Right lobe of liver (tissue), 6 donors: ENCODE data around the gene TF. TPM values are rescaled to one million over a fixed set of nuclear protein-coding genes. Genes with fewer than 3 reads are reported as not detected.

ENCODE experiments used
- ATAC-seq, 4 donors: fragments of 200-7000 bp; cut with Tn5 transposase; one replicate each; pipeline ENCODE4 v1.9.1; 2020; ENCODE audit warnings: mild to moderate bottlenecking in 4 of 4, moderate library complexity in 4 of 4
- DNase-seq, 3 donors: peaks; one replicate each; pipeline ENCODE4 v3.0.0-alpha.2; 2020
- H3K27ac ChIP-seq, 3 donors: fragments of 200-600 bp; one replicate each; pipeline ENCODE4 v1.8.0; 2022
- H3K27me3 ChIP-seq, 2 donors: fragments of 200-600 bp; one replicate each; pipeline ENCODE4 v1.8.0; 2022
- H3K36me3 ChIP-seq, 4 donors: fragments of 200-600 bp; sonication (generic) in 1 of 4; one replicate each; pipeline versions ENCODE4 v1.5.1 to v1.8.0; 2017 to 2022; ENCODE audit warnings: control low read depth in 1 of 4
- H3K4me1 ChIP-seq, 4 donors: fragments of 200-600 bp; sonication (generic) in 1 of 4; one replicate each; pipeline versions ENCODE4 v1.5.1 to v1.8.0; 2017 to 2022; ENCODE audit warnings: control low read depth in 1 of 4
- H3K4me3 ChIP-seq, 3 donors: fragments of 200-600 bp; one replicate each; pipeline ENCODE4 v1.8.0; 2022
- H3K9me3 ChIP-seq, 4 donors: fragments of 200-600 bp; sonication (generic) in 1 of 4; one replicate each; pipeline versions ENCODE4 v1.5.1 to v1.8.0; 2017 to 2022; ENCODE audit warnings: control low read depth in 1 of 4
- CTCF ChIP-seq, 4 donors: fragments of 200-600 bp in 3 of 4; fragments of 450-650 bp in 1 of 4; IDR thresholded peaks; one replicate each; pipeline versions ENCODE4 v1.5.1 to v1.8.0; 2016 to 2022; ENCODE audit warnings: antibody characterized with exemption in 4 of 4, mild to moderate bottlenecking in 2 of 4
- POLR2A ChIP-seq: fragments of 450-650 bp; IDR thresholded peaks from one replicate; pipeline ENCODE4 v1.6.1; 2017; ENCODE audit warnings: antibody characterized with exemption, mild to moderate bottlenecking
- WGBS: methylation state at CpG from one replicate; pipeline ENCODE4 v1.1.6; 2018; ENCODE audit warnings: low coverage, low lambda C conversion rate; ENCODE audit not compliant: insufficient coverage; ENCODE audit errors: missing lambda C conversion rate; 5-methylcytosine and 5-hydroxymethylcytosine counted together
- intact Hi-C, 2 donors: fragments of 100-400 bp; cut with DNase I; formaldehyde crosslinking; loops; one replicate each; pipeline versions ENCODE4 v1.11.2 to v1.14.1; 2022
- total RNA-seq, 6 experiments: library from RNA; depleted of rRNA in 2 of 6; stranded (reverse); fragments of >200 nt in 2 of 6; fragmentation: NEBNext Ultra II Directional in 3 of 6; extraction: Animal tissue kit (Norgen Biotek cat#: 25700) in 3 of 6; gene quantifications; one replicate each; pipeline versions ENCODE4 v1.1.0 to v1.2.4, GENCODE V29; 2016 to 2023
- donor health status: DM: no; HTN: yes; CAD: no.
- donor health status: DM: no; HTN: no; CAD: no.
- donor health status: DM: no; HTN: no; CAD: no.
- donor health status: DM: no; HTN: yes; CAD: no.
- donor health status: DM: no; HTN: yes; CAD: no.

The TF gene
- total RNA-seq, 6 experiments from 2014 or later = 2,871 to 25,349 (median 17,684) TPM

GRCh38 chr3:133797396-133798105 lies 51.4 kb downstream of the TF start:
- H3K27me3 ChIP-seq = no peaks in the 10 kb centered on the region
- no peak overlapping the region for H3K27ac ChIP-seq
- no peaks in the 10 kb centered on the region for H3K4me1 ChIP-seq
- WGBS = 87% methylated on average over 3 of the region's 3 CpGs
- ATAC-seq = no peak
- no peak for TF ChIP-seq CTCF (IDR thresholded peaks at IDR 0.05)
- TF ChIP-seq POLR2A = no peak
- H3K36me3 ChIP-seq = no peaks in the 10 kb centered on the region
- no peak overlapping the region for H3K4me3 ChIP-seq
- H3K9me3 ChIP-seq = no peaks in the 10 kb centered on the region
- DNase-seq = no peak
- intact Hi-C loops = no loop called here

- DNase-seq = no peak
- Histone ChIP-seq H3K4me3 (no peak overlapping the region), H3K27ac (no peak overlapping the region), H3K9me3 (no peaks in the 10 kb centered on the region), H3K27me3 (no peaks in the 10 kb centered on the region), H3K4me1 (no peaks in the 10 kb centered on the region), H3K36me3 (no peaks in the 10 kb centered on the region)
- WGBS = 83% methylated on average over 3 of the region's 7 CpGs
- ATAC-seq = peak in 1 of 4 donors; percentile 77
- TF ChIP-seq CTCF (IDR thresholded peaks at IDR 0.05) = no peak
- intact Hi-C loops = no loop called here
Observed at GRCh38 chr3:133799794-133800585, 53.8 kb downstream of the TF start.

- Histone ChIP-seq H3K9me3 (no peaks in the 10 kb centered on the region), H3K36me3 (peaks cover 0 to 10% (median 4%) of the 10 kb centered on the region in 4 donors), H3K4me1 (no peaks in the 10 kb centered on the region), H3K27ac (no peak overlapping the region), H3K27me3 (no peaks in the 10 kb centered on the region), H3K4me3 (no peak overlapping the region)
- no peak for TF ChIP-seq POLR2A
- no peak for DNase-seq
- intact Hi-C loops = no loop called here
- WGBS = 80% methylated on average over 5 of the region's 5 CpGs
- no peak for ATAC-seq
Observed at GRCh38 chr3:133803469-133803868, 57.3 kb downstream of the TF start.

- Histone ChIP-seq H3K9me3 (no peaks in the 10 kb centered on the region), H3K27ac (no peak overlapping the region), H3K36me3 (peaks cover 0 to 14% (median 6%) of the 10 kb centered on the region in 4 donors), H3K27me3 (no peaks in the 10 kb centered on the region), H3K4me1 (no peaks in the 10 kb centered on the region), H3K4me3 (no peak overlapping the region)
- ATAC-seq (no peak), DNase-seq (no peak)
- TF ChIP-seq CTCF (IDR thresholded peaks at IDR 0.05) (no peak), POLR2A (no peak)
- WGBS = 65% methylated on average over 4 of the region's 4 CpGs
- intact Hi-C loops = no loop called here
Observed at GRCh38 chr3:133804896-133805295, 58.7 kb downstream of the TF start.

GRCh38 chr3:133805384-133805701 lies 59.1 kb downstream of the TF start:
- TF ChIP-seq CTCF (IDR thresholded peaks at IDR 0.05) = no peak
- no peak for TF ChIP-seq POLR2A
- ATAC-seq (no peak), DNase-seq (no peak)
- intact Hi-C loops = no loop called here
- peaks cover 0 to 14% (median 6%) of the 10 kb centered on the region in 4 donors for H3K36me3 ChIP-seq
- peak overlapping the region; percentile 78 to 95 (median 91) for H3K4me3 ChIP-seq
- H3K27ac ChIP-seq = no peak overlapping the region
- 13% methylated on average over 14 of the region's 15 CpGs for WGBS
- no peaks in the 10 kb centered on the region for H3K27me3 ChIP-seq
- no peaks in the 10 kb centered on the region for H3K4me1 ChIP-seq
- H3K9me3 ChIP-seq = no peaks in the 10 kb centered on the region
